B cell (primary cell): ENCODE measurements around the gene D2HGDH. TPM values are rescaled to one million over a fixed set of nuclear protein-coding genes. Genes with fewer than 3 reads are reported as not detected.

ENCODE experiments used
- ATAC-seq: fragments of 200-7000 bp; cut with Tn5 transposase; one replicate; pipeline ENCODE4 v1.10.0; 2021; ENCODE audit warnings: low read depth, mild to moderate bottlenecking, moderate number of reproducible peaks, moderate library complexity
- CTCF ChIA-PET: fragments of 350-600 bp; sonication (Branson Sonifier 250); formaldehyde crosslinking; loops from one replicate; lab custom pipeline; 2021; ENCODE audit warnings: antibody characterized with exemption, inconsistent platforms; lab: Charles Lee
- POLR2A ChIA-PET: fragments of 350-600 bp; sonication (Branson Sonifier 250); formaldehyde crosslinking; loops from one replicate; lab custom pipeline; 2021; ENCODE audit warnings: antibody characterized with exemption; lab: Charles Lee
- DNase-seq: peaks from one replicate; pipeline ENCODE4 v3.0.0; 2013
- H2AFZ ChIP-seq: 2 replicates; pipeline ENCODE4 v1.6.1; 2012; ENCODE audit warnings: mild to moderate bottlenecking, low read depth, low read length; ENCODE audit not compliant: insufficient read depth, poor library complexity, severe bottlenecking
- H3K27ac ChIP-seq, 2 donors: 1 replicate in 1 of 2; 2 replicates in 1 of 2; pipeline ENCODE4 v1.5.1; 2012 to 2013; ENCODE audit warnings: low read length in 2 of 2, mild to moderate bottlenecking in 2 of 2, moderate library complexity in 1 of 2
- H3K27me3 ChIP-seq, 4 experiments: fragments of 200-600 bp in 1 of 4; sonication (generic) in 1 of 4; replicated peaks in 1 of 4; 1 replicate in 2 of 4; 2 replicates in 2 of 4; pipeline versions ENCODE4 v1.6.1 to v1.7.0; 2013 to 2016; ENCODE audit warnings: low read length in 3 of 4, mild to moderate bottlenecking in 2 of 4, mixed read lengths in 1 of 4, moderate library complexity in 1 of 4; ENCODE audit not compliant: insufficient read depth in 4 of 4, control insufficient read depth in 3 of 4; ENCODE audit errors: control extremely low read depth in 1 of 4
- H3K36me3 ChIP-seq, 2 experiments: replicated peaks in 1 of 2; 1 replicate in 1 of 2; 2 replicates in 1 of 2; pipeline versions ENCODE4 v1.6.1 to v1.7.1; 2013; ENCODE audit warnings: low read length in 1 of 2; ENCODE audit not compliant: insufficient read depth in 2 of 2, control insufficient read depth in 1 of 2; ENCODE audit errors: control extremely low read depth in 1 of 2, extremely low read depth in 1 of 2
- H3K4me1 ChIP-seq, 2 donors: fragments of 200-600 bp in 1 of 2; sonication (generic) in 1 of 2; 1 replicate in 1 of 2; 2 replicates in 1 of 2; pipeline versions ENCODE4 v1.5.1 to v1.6.1; 2013 to 2017; ENCODE audit warnings: low read length in 2 of 2; ENCODE audit not compliant: control insufficient read depth in 2 of 2, insufficient read depth in 2 of 2
- H3K4me2 ChIP-seq: replicated peaks from 2 replicates; pipeline ENCODE3; 2012; ENCODE audit warnings: mild to moderate bottlenecking, low read depth, low read length; ENCODE audit not compliant: poor library complexity, severe bottlenecking
- H3K4me3 ChIP-seq, 5 experiments: fragments of 200-600 bp in 1 of 5; sonication (generic) in 1 of 5; 1 replicate in 3 of 5; 2 replicates in 2 of 5; pipeline versions ENCODE4 v1.5.1 to v1.7.0; 2011 to 2016; ENCODE audit warnings: low read length in 4 of 5, mild to moderate bottlenecking in 4 of 5, low read depth in 2 of 5, control low read depth in 1 of 5, moderate library complexity in 1 of 5; ENCODE audit not compliant: insufficient read depth in 1 of 5; ENCODE audit errors: control extremely low read depth in 1 of 5, extremely low read depth in 1 of 5
- H3K79me2 ChIP-seq: fragments of 200-600 bp; sonication (generic); one replicate; pipeline ENCODE4 v1.6.0; 2016; ENCODE audit warnings: low read length; ENCODE audit not compliant: control insufficient read depth, insufficient read depth
- H3K9ac ChIP-seq: fragments of 200-600 bp; sonication (generic); 2 replicates; pipeline ENCODE4 v1.6.1; 2017; ENCODE audit warnings: mild to moderate bottlenecking, low read length, moderate library complexity
- H3K9me3 ChIP-seq, 3 donors: one replicate each; pipeline versions ENCODE4 v1.6.1 to v1.7.1; 2013; ENCODE audit warnings: low read length in 2 of 3; ENCODE audit not compliant: control insufficient read depth in 2 of 3, insufficient read depth in 1 of 3; ENCODE audit errors: control extremely low read depth in 1 of 3
- H4K20me1 ChIP-seq: 2 replicates; pipeline ENCODE4 v1.6.0; 2012; ENCODE audit warnings: mild to moderate bottlenecking, low read length; ENCODE audit not compliant: insufficient read depth, control insufficient read depth, poor library complexity, severe bottlenecking
- H3K27ac Mint-ChIP-seq: one replicate; pipeline ENCODE4 v1.8.0; 2021; ENCODE audit warnings: mixed read lengths
- H3K27me3 Mint-ChIP-seq: one replicate; pipeline ENCODE4 v1.8.0; 2021; ENCODE audit warnings: mixed read lengths
- H3K4me1 Mint-ChIP-seq: one replicate; pipeline ENCODE4 v1.8.0; 2021; ENCODE audit warnings: mixed read lengths
- H3K4me3 Mint-ChIP-seq: one replicate; pipeline ENCODE4 v1.8.0; 2021; ENCODE audit warnings: mixed read lengths
- H3K9me3 Mint-ChIP-seq: one replicate; pipeline ENCODE4 v1.8.0; 2022; ENCODE audit warnings: mixed read lengths; ENCODE audit not compliant: insufficient read depth
- EZH2 ChIP-seq: IDR thresholded peaks from 2 replicates; pipeline ENCODE4 v1.6.1; 2012; ENCODE audit warnings: borderline replicate concordance, low read depth, mild to moderate bottlenecking, moderate library complexity, low read length; ENCODE audit not compliant: insufficient read depth, poor library complexity, severe bottlenecking
- WGBS: methylation state at CpG from one replicate; pipeline ENCODE4 v1.1.5; 2013; ENCODE audit warnings: missing lambda C conversion rate; ENCODE audit not compliant: insufficient coverage; 5-methylcytosine and 5-hydroxymethylcytosine counted together
- intact Hi-C: fragments of 100-400 bp; cut with micrococcal nuclease; formaldehyde crosslinking; loops from one replicate; pipeline ENCODE4 v1.10.0; 2022
- polyA plus RNA-seq: library from polyadenylated mRNA; depleted of rRNA; stranded (reverse); fragments of >200 nt; gene quantifications from 2 replicates; pipeline ENCODE4 v1.2.3, GENCODE V29; 2012
- total RNA-seq, 2 donors: library from RNA; stranded (reverse); fragments of 120-200 nt in 1 of 2; gene quantifications; 1 replicate in 1 of 2; 2 replicates in 1 of 2; pipeline versions ENCODE4 v1.2.3 to v1.2.4, GENCODE V29; 2013 to 2022
- TF ChIP-seq, protein P1 (sequence below): fragments of 200-600 bp; IDR thresholded peaks from one replicate; pipeline ENCODE4 v1.8.0; 2022; ENCODE audit warnings: antibody characterized with exemption, mild to moderate bottlenecking

Gene D2HGDH
- total and polyA plus RNA-seq, 2 donors (not counting 1 experiment from before 2014, with no cell fraction given): 44.0 to 67.7 TPM

DNA sequence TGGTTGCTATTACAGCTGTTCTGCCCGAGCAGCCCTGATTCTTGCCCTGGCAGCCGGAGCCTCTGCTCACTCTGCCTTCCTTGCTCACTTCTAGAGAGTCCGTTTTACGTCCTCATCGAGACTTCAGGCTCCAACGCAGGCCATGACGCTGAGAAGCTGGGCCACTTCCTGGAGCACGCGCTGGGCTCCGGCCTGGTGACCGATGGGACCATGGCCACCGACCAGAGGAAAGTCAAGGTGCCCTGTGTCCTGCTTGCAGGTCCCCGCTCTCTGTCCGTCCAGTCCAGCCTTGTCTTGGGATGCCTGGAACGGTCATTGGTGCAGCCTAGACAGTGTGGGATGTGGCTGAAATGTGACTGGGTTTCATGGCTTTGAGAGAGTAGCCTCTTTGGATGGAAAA, 16.7 kb downstream of the D2HGDH start:
- H3K27ac ChIP-seq: no peak overlapping the region
- H3K79me2 ChIP-seq: peaks cover 3% of the 10 kb centered on the region
- no peak overlapping the region for H3K9ac ChIP-seq
- no peaks in the 10 kb centered on the region for H3K27me3 ChIP-seq
- H3K4me1 ChIP-seq: no peaks in the 10 kb centered on the region
- no peak overlapping the region for H3K4me2 ChIP-seq
- ChIA-PET POLR2A (no interaction called here), CTCF (no interaction called here)
- intact Hi-C loops: no loop called here
- TF ChIP-seq, protein P1, sequence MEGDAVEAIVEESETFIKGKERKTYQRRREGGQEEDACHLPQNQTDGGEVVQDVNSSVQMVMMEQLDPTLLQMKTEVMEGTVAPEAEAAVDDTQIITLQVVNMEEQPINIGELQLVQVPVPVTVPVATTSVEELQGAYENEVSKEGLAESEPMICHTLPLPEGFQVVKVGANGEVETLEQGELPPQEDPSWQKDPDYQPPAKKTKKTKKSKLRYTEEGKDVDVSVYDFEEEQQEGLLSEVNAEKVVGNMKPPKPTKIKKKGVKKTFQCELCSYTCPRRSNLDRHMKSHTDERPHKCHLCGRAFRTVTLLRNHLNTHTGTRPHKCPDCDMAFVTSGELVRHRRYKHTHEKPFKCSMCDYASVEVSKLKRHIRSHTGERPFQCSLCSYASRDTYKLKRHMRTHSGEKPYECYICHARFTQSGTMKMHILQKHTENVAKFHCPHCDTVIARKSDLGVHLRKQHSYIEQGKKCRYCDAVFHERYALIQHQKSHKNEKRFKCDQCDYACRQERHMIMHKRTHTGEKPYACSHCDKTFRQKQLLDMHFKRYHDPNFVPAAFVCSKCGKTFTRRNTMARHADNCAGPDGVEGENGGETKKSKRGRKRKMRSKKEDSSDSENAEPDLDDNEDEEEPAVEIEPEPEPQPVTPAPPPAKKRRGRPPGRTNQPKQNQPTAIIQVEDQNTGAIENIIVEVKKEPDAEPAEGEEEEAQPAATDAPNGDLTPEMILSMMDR: no peak
- no peak for TF ChIP-seq EZH2
- Mint-ChIP-seq H3K4me3 (no peak overlapping the region), H3K9me3 (no peaks in the 10 kb centered on the region), H3K4me1 (no peaks in the 10 kb centered on the region), H3K27ac (no peak overlapping the region), H3K27me3 (no peaks in the 10 kb centered on the region)
- WGBS: 92% methylated on average over 14 of the region's 15 CpGs
- DNase-seq (no peak), ATAC-seq (no peak)
- no peaks in the 10 kb centered on the region for H3K9me3 ChIP-seq
- H2AFZ ChIP-seq: no peak overlapping the region
- H4K20me1 ChIP-seq: no peaks in the 10 kb centered on the region
- H3K4me3 ChIP-seq: no peak overlapping the region
- peaks cover 0 to 17% of the 10 kb centered on the region in 2 experiments for H3K36me3 ChIP-seq

DNA sequence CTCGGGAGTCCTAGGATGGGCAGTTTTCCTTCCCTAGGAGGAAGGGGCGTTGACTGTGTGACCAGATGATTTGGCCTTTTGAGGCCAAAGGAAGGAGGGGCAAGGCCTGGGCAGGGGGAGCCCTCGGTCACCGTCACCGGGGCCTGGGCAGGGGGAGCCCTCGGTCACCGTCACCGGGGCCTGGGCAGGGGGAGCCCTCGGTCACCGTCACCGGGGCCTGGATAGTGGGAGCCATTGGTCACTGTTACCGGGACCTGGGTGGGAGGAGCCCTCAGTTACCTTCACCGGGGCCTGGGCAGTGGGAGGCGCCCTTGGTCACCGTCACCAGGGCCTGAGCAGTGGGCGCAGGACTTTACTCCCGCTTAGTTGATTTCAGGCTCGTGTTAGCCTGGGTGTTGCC, 17.3 kb downstream of the D2HGDH start:
- ATAC-seq: no peak
- ChIA-PET POLR2A (no interaction called here), CTCF (no interaction called here)
- H3K4me1 ChIP-seq: no peaks in the 10 kb centered on the region
- H2AFZ ChIP-seq: no peak overlapping the region
- Mint-ChIP-seq H3K27ac (no peak overlapping the region), H3K4me3 (no peak overlapping the region), H3K9me3 (no peaks in the 10 kb centered on the region), H3K27me3 (no peaks in the 10 kb centered on the region), H3K4me1 (no peaks in the 10 kb centered on the region)
- H3K79me2 ChIP-seq: peaks cover 3% of the 10 kb centered on the region
- H3K4me2 ChIP-seq: no peak overlapping the region
- peaks cover 0 to 20% of the 10 kb centered on the region in 2 experiments for H3K36me3 ChIP-seq
- no peak overlapping the region for H3K27ac ChIP-seq
- no peaks in the 10 kb centered on the region for H3K27me3 ChIP-seq
- TF ChIP-seq, protein P1: no peak
- no peak for TF ChIP-seq EZH2
- H4K20me1 ChIP-seq: no peaks in the 10 kb centered on the region
- WGBS: 98% methylated on average over 18 of the region's 18 CpGs
- no peak overlapping the region for H3K4me3 ChIP-seq
- H3K9me3 ChIP-seq: no peaks in the 10 kb centered on the region
- intact Hi-C loops: no loop called here
- DNase-seq: no peak
- H3K9ac ChIP-seq: no peak overlapping the region
